Measurements from ENCODE around the gene SPINT2. TPM values are rescaled to one million over a fixed set of nuclear protein-coding genes. Genes with fewer than 3 reads are reported as not detected.

Gene SPINT2
- total and polyA plus RNA-seq, 4 experiments from 2014 or later, result 35.7 to 94.5 (median 56.3) TPM

Other genes with a start within 250 kb of the SPINT2 start
- not detected for gene DPF1, start 40.4 kb upstream of the SPINT2 start, total RNA-seq
- gene DPF1, start 40.4 kb upstream of the SPINT2 start, polyA plus RNA-seq, result not detected
- gene PPP1R14A, start 8.2 kb upstream of the SPINT2 start, total RNA-seq, result not detected
- not detected for gene PPP1R14A, start 8.2 kb upstream of the SPINT2 start, polyA plus RNA-seq
- not detected for gene C19orf33, start 39.7 kb downstream of the SPINT2 start, total RNA-seq
- gene C19orf33, start 39.7 kb downstream of the SPINT2 start, polyA plus RNA-seq, result not detected
- gene YIF1B, start 51.4 kb downstream of the SPINT2 start, total RNA-seq, result 10 to 100 TPM; 35.8 to 38.4 TPM
- 10 to 100 TPM; 44.6 to 57.4 TPM for gene YIF1B, start 51.4 kb downstream of the SPINT2 start, polyA plus RNA-seq
- gene KCNK6, start 55.3 kb downstream of the SPINT2 start, total RNA-seq, result 10 to 100 TPM; 14.5 to 14.9 TPM
- gene KCNK6, start 55.3 kb downstream of the SPINT2 start, polyA plus RNA-seq, result 1 to 10 TPM; 1.3 to 7.4 TPM
- gene CATSPERG, start 71.3 kb downstream of the SPINT2 start, total RNA-seq, result 10 to 100 TPM; 23.3 to 27.0 TPM
- 1 to 10 TPM; 2.2 to 3.7 TPM for gene CATSPERG, start 71.3 kb downstream of the SPINT2 start, polyA plus RNA-seq
- 10 to 100 TPM; 89.6 to 90.6 TPM for gene PSMD8, start 110.0 kb downstream of the SPINT2 start, total RNA-seq
- 100 to 1,000 TPM; 178 to 197 TPM for gene PSMD8, start 110.0 kb downstream of the SPINT2 start, polyA plus RNA-seq
- under 1 TPM in 1 of 2 experiments, not detected in 1; 0.15 TPM for gene GGN, start 123.5 kb downstream of the SPINT2 start, total RNA-seq
- not detected for gene GGN, start 123.5 kb downstream of the SPINT2 start, polyA plus RNA-seq
- gene SPRED3, start 124.1 kb downstream of the SPINT2 start, total RNA-seq, result 1 to 10 TPM; 3.0 to 3.8 TPM
- gene SPRED3, start 124.1 kb downstream of the SPINT2 start, polyA plus RNA-seq, result under 1 TPM in 1 of 2 donors, not detected in 1; 0.07 TPM
- 10 to 100 TPM; 53.1 to 53.8 TPM for gene FAM98C, start 138.5 kb downstream of the SPINT2 start, total RNA-seq
- 10 to 100 TPM; 18.2 to 22.2 TPM for gene FAM98C, start 138.5 kb downstream of the SPINT2 start, polyA plus RNA-seq
- gene RASGRP4, start 161.6 kb downstream of the SPINT2 start, total RNA-seq, result under 1 TPM in 1 of 2 experiments, not detected in 1; 0.33 TPM
- gene RASGRP4, start 161.6 kb downstream of the SPINT2 start, polyA plus RNA-seq, result under 1 TPM; 0.06 to 0.31 TPM
- 1 to 10 TPM; 5.0 to 6.2 TPM for gene RYR1, start 169.1 kb downstream of the SPINT2 start, total RNA-seq
- under 1 TPM; 0.02 to 0.50 TPM for gene RYR1, start 169.1 kb downstream of the SPINT2 start, polyA plus RNA-seq